T-helper 17 cell (primary cell): ENCODE measurements around the gene COQ2. TPM values are rescaled to one million over a fixed set of nuclear protein-coding genes. Genes with fewer than 3 reads are reported as not detected.
A peak's percentile ranks its signal among the peaks of the same experiment; 100 is the strongest.
"Not testable (repeated sequence)": the region's sequence is repeated elsewhere in the genome, so short reads cannot be mapped to it uniquely, and the experiment has no call there.

ENCODE experiments used
- ATAC-seq: fragments of 150-1000 bp; cut with Tn5 transposase; 2 replicates; pipeline ENCODE4 v1.10.0; 2021; ENCODE audit warnings: mild to moderate bottlenecking, moderate library complexity
- DNase-seq, 3 donors: peaks; one replicate each; pipeline versions ENCODE4 v3.0.0 to v3.0.0-alpha.2; 2020 to 2021
- H3K9me3 ChIP-seq: one replicate; pipeline ENCODE4 v1.7.0; 2013; ENCODE audit warnings: low read length, mild to moderate bottlenecking; ENCODE audit not compliant: control insufficient read depth, poor library complexity, severe bottlenecking
- H3K27ac Mint-ChIP-seq: one replicate; pipeline ENCODE4 v1.8.0; 2022; ENCODE audit warnings: mild to moderate bottlenecking, moderate library complexity, mixed read lengths
- H3K27me3 Mint-ChIP-seq: one replicate; pipeline ENCODE4 v1.8.0; 2022; ENCODE audit warnings: mixed read lengths
- H3K36me3 Mint-ChIP-seq: one replicate; pipeline ENCODE4 v1.8.0; 2022; ENCODE audit warnings: low read depth, mixed read lengths
- H3K4me1 Mint-ChIP-seq: one replicate; pipeline ENCODE4 v1.8.0; 2022; ENCODE audit warnings: mild to moderate bottlenecking, mixed read lengths
- H3K4me3 Mint-ChIP-seq: one replicate; pipeline ENCODE4 v1.8.0; 2022; ENCODE audit warnings: mild to moderate bottlenecking, moderate library complexity, mixed read lengths
- total RNA-seq, 4 donors: library from RNA in 2 of 4; stranded (reverse) in 2 of 4; gene quantifications; one replicate each; pipeline ENCODE4 v1.2.3 and lab custom pipeline; 2022 to 2026

The COQ2 gene, protein sequence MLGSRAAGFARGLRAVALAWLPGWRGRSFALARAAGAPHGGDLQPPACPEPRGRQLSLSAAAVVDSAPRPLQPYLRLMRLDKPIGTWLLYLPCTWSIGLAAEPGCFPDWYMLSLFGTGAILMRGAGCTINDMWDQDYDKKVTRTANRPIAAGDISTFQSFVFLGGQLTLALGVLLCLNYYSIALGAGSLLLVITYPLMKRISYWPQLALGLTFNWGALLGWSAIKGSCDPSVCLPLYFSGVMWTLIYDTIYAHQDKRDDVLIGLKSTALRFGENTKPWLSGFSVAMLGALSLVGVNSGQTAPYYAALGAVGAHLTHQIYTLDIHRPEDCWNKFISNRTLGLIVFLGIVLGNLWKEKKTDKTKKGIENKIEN
- 1 to 10 TPM; 4.7 to 5.5 TPM for total RNA-seq
- total RNA-seq (lab: John Stamatoyannopoulos, UW): 8.1 to 8.9 reads per million in 2 donors

DNA sequence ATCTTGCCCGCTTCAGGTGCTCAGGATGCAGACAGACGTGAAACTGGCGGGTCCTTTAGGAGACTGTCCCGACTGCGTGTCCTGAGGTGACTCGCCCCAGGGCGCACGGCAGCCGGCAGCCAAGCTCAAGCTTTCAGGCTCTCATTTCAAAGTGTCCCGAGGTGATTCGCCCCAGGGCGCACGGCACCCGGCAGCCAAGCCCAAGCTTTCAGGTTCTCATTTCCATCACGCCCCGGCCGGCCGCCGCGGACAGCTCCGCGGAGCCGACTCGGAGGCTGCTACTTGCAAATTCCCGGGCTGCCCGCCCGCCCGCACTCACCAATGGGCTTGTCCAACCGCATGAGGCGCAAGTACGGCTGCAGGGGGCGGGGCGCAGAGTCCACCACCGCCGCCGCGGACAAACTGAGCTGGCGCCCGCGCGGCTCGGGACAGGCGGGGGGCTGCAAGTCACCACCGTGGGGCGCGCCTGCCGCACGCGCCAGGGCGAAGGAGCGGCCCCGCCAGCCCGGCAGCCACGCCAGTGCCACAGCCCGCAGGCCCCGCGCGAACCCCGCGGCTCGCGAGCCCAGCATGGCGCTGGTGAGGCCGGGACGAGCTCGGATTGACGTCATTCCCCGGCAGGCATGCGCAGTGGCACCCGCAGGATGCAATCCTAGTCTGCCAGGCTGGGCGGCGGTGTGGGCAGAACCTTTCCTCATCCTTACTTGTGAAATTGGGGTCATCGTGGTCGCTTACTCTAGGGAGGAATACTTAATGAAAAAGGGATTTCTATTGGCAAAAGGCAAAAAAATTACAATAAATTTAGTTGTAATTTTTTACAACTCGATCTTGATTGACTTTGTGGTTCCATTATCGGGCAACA lies at the start of gene COQ2:
COQ2 (minus strand) TSS at position 606 of the 862 bp plus-strand sequence; CDS start at position 572, 34 bp downstream.
- ATAC-seq (peak; percentile 91), DNase-seq (peak; percentile 89 to 92 (median 92))
- H3K27me3 Mint-ChIP-seq: no peaks in the 10 kb centered on the region
- H3K27ac Mint-ChIP-seq: peak within 1 kb of the TSS; percentile 96
- H3K4me1 Mint-ChIP-seq: peaks cover 32% of the 10 kb centered on the region
- H3K36me3 Mint-ChIP-seq: peaks cover 3% of the 10 kb centered on the region
- H3K4me3 Mint-ChIP-seq: peak within 1 kb of the TSS; percentile 94
- H3K9me3 ChIP-seq: no peaks in the 10 kb centered on the region

DNA sequence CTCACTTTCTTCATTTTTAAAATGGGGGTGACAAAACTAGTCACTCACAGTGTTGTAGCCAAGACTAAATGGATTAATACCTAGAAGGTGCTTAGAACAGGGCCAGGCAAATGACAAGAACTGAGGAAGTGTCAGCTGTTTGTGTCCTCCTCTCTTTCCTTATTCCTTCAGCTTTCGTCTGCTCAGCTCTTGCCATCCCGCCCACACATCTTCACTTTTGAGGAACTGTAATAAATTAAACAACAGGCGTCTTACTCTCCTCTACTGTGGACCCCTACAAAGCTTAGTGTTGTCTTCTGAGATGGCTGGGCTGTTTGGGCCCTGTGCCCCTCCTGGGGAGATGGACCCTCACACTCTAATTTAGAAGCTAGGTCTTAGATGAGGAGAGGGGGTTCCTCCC lies 47.4 kb upstream of the COQ2 start:
- H3K9me3 ChIP-seq: no peaks in the 10 kb centered on the region
- Mint-ChIP-seq H3K36me3 (peaks cover 13% of the 10 kb centered on the region), H3K27ac (peak overlapping the region; percentile 86), H3K27me3 (no peaks in the 10 kb centered on the region), H3K4me1 (peaks cover 38% of the 10 kb centered on the region), H3K4me3 (no peak overlapping the region)
- no peak for ATAC-seq
- DNase-seq: no peak

DNA sequence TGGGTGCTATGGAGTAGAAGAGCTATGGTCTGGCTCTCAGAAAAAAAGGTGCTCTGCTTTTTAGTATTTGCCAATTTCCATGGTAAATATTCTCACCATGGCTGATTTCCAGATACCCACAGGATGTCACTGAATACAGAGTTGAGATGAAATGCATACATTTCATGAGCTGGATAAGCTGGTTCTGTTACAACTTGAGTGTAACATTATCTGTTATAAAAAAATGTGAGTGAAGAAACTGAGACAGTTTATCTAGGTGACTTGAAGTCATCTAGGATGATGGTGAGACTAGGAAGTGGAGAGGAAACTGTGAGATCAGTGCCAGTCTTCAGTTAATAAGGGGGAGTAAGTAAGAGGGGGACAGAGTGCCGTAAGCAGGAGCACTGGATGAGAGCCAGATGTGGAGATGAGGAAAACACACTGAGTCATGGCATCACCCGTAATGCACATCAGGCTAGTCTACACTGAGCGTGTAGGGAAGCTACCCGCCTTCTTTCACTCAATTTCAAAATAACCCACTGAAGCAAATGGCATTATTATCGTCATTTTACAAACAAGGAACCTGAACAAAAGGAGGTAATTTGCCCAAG lies 45.0 kb upstream of the COQ2 start:
- Mint-ChIP-seq H3K27me3 (no peaks in the 10 kb centered on the region), H3K36me3 (peaks cover 18% of the 10 kb centered on the region), H3K27ac (no peak overlapping the region), H3K4me3 (no peak overlapping the region), H3K4me1 (peaks cover 35% of the 10 kb centered on the region)
- H3K9me3 ChIP-seq: no peaks in the 10 kb centered on the region
- ATAC-seq (no peak), DNase-seq (no peak)

DNA sequence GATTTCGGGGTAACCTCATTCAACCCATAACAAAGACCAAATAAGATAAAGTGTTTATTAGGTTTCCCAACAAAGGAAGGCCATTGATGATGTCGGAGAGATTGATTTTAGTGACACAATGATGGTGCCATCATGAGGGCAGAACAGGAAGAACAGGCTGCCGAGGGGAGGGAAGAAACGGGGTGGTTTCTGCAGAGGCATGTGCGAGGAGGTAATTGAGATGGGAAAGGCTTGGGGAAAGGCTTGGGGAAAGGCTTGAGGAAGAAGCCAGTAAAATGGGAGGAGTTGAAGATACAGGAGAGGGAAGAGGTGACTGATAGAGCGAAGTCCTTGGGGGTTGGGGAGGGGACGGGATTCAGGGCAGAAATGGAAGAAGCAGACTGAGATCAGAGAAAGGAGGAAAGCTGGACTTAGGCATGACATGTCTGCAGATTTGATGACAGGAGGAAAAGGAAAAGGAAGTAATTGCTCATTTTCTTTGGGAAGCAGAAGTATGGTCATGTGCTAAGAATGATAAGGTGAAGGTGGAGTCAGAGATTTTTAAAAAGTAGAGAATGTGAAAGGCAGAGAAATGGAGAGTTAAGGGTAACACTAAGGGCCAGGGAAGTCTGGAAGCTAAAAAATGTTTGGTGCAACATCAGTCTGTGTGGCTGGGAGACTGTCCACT lies 44.1 kb upstream of the COQ2 start:
- ATAC-seq (no peak), DNase-seq (no peak)
- Mint-ChIP-seq H3K27me3 (no peaks in the 10 kb centered on the region), H3K36me3 (peaks cover 18% of the 10 kb centered on the region), H3K27ac (peak overlapping the region; percentile 6), H3K4me3 (no peak overlapping the region), H3K4me1 (peaks cover 31% of the 10 kb centered on the region)
- H3K9me3 ChIP-seq: no peaks in the 10 kb centered on the region

DNA sequence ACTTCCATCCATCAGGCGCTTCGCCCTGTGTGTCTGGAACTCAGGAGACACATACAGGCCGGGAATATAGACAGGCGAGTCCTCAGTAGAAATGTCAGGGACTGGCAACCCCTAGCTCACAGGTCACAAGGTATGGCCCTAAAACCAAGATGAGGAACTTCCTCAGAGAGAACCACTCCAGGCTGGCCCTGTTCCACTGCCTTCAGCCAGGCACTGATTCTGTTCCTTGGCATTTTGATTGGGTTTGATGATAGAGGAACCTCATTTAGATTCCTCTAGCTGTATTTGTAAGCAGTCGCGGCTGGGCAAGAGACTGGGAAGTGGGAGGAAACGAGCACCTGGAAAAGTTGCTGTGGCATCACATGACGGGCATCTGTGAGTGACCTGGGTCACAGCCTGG lies 41.9 kb upstream of the COQ2 start:
- DNase-seq (no peak), ATAC-seq (no peak)
- no peaks in the 10 kb centered on the region for H3K27me3 Mint-ChIP-seq
- no peak overlapping the region for H3K27ac Mint-ChIP-seq
- H3K4me1 Mint-ChIP-seq: peaks cover 26% of the 10 kb centered on the region
- peaks cover 17% of the 10 kb centered on the region for H3K36me3 Mint-ChIP-seq
- H3K9me3 ChIP-seq: no peaks in the 10 kb centered on the region
- no peak overlapping the region for H3K4me3 Mint-ChIP-seq

DNA sequence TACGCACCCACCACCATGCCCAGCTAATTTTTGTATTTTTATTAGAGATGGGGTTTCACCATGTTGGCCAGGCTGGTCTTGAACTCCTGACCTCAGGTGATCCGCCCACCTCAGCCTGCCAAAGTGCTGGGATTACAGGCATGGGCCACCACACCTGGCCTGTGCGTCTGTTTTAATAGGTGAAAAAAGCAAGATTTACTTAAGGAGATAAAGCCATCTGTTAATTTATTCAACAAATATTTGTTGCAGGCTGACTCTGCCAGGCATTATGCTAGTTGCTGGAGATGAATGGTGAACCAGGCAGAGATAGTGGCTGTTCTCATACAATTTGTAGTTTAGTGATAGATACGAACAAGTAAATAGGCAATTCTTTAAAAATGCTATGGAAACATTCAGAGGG lies 40.7 kb upstream of the COQ2 start:
- not testable (repeated sequence) for H3K4me3 Mint-ChIP-seq, ATAC-seq, H3K9me3 ChIP-seq, H3K27me3 Mint-ChIP-seq, DNase-seq
- peaks cover 26% of the 10 kb centered on the region for H3K4me1 Mint-ChIP-seq
- peak overlapping the region; percentile 56 for H3K27ac Mint-ChIP-seq
- H3K36me3 Mint-ChIP-seq: peaks cover 19% of the 10 kb centered on the region

DNA sequence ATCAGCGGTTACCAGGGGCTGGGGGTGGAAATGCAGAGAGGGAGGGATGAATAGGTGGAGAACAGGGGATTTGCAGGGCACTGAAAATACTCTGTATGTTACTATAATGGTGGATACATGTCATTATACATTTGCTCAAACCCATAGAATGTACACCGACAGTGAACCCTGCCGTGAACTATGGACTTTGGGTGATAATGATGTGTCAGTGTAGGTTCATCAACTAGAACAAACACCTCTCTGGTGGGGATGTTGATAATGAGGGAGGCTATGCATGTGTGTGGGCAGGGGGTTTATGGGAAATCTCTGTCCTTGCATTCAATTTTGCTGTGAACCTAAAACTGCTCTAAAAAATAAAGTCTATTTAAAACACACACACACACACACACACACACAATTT lies 38.5 kb upstream of the COQ2 start:
- Mint-ChIP-seq H3K27ac (no peak overlapping the region), H3K27me3 (no peaks in the 10 kb centered on the region), H3K4me3 (no peak overlapping the region), H3K4me1 (peaks cover 8% of the 10 kb centered on the region), H3K36me3 (peaks cover 9% of the 10 kb centered on the region)
- ATAC-seq (no peak), DNase-seq (no peak)
- H3K9me3 ChIP-seq: no peaks in the 10 kb centered on the region

DNA sequence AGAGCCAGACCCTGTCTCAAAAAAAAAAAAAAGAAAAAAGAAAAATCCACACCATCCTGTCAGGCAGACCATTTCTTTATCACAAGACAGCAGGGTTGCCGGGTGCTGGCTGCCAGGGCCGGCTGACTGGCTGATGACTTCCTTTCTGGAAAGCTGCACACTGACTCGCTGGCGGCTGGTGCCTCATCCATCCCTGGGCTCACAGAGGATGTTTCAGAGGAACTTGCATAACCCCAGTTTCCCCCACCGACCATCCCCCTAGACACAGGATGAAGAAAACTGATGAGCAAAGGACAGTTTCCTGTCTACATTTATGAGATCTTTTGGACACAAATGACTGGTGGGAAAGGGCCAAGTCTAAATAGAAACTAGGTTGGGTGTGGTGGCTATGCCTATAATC lies 36.0 kb upstream of the COQ2 start:
- H3K27me3 Mint-ChIP-seq: no peaks in the 10 kb centered on the region
- H3K27ac Mint-ChIP-seq: no peak overlapping the region
- H3K36me3 Mint-ChIP-seq: peaks cover 7% of the 10 kb centered on the region
- H3K4me3 Mint-ChIP-seq: no peak overlapping the region
- peaks cover 6% of the 10 kb centered on the region for H3K4me1 Mint-ChIP-seq
- H3K9me3 ChIP-seq: no peaks in the 10 kb centered on the region
- DNase-seq: no peak
- ATAC-seq: no peak

DNA sequence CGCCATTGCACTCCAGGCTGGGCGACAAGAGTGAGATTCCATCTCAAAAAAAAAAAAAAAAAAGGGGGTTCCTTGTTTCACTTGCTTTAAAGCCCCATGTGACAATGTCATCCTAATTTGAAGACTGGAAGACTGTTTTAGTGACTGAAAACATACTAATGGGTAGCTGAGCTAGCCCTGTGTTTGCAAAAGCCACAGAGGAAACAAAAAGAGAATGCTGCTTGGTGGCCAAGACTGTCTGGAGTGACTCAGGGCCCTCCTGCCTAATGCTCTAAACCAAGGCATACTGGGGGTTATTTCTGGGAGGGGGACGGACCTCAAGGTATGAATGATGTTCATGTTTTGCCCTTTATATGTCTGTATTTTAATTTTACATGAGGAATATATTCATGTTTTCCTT lies 34.1 kb upstream of the COQ2 start:
- ATAC-seq (no peak), DNase-seq (no peak)
- H3K9me3 ChIP-seq: no peaks in the 10 kb centered on the region
- H3K27me3 Mint-ChIP-seq: no peaks in the 10 kb centered on the region
- peaks cover 5% of the 10 kb centered on the region for H3K4me1 Mint-ChIP-seq
- peaks cover 7% of the 10 kb centered on the region for H3K36me3 Mint-ChIP-seq
- H3K4me3 Mint-ChIP-seq: no peak overlapping the region
- H3K27ac Mint-ChIP-seq: no peak overlapping the region

DNA sequence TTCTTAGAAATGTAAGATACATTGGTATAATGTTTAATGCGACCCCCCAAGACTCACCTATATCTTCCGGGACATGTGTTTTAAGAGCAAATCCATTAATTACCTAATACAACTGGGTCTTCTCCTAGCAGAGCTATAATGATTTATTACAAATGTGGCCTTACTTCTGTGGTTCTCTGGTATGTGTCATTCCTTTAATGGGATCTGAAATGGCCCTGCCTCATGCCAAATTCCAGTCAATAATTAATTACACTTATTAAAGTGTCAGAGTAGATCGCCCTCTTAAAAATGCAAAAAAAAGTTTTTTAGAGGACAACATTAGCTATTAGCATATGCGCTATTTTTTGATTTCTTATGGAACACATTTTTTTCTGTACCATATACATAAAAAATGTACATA lies 33.1 kb upstream of the COQ2 start:
- Mint-ChIP-seq H3K4me1 (peaks cover 3% of the 10 kb centered on the region), H3K36me3 (peaks cover 4% of the 10 kb centered on the region), H3K27me3 (no peaks in the 10 kb centered on the region), H3K27ac (no peak overlapping the region), H3K4me3 (no peak overlapping the region)
- no peaks in the 10 kb centered on the region for H3K9me3 ChIP-seq
- ATAC-seq (no peak), DNase-seq (no peak)

DNA sequence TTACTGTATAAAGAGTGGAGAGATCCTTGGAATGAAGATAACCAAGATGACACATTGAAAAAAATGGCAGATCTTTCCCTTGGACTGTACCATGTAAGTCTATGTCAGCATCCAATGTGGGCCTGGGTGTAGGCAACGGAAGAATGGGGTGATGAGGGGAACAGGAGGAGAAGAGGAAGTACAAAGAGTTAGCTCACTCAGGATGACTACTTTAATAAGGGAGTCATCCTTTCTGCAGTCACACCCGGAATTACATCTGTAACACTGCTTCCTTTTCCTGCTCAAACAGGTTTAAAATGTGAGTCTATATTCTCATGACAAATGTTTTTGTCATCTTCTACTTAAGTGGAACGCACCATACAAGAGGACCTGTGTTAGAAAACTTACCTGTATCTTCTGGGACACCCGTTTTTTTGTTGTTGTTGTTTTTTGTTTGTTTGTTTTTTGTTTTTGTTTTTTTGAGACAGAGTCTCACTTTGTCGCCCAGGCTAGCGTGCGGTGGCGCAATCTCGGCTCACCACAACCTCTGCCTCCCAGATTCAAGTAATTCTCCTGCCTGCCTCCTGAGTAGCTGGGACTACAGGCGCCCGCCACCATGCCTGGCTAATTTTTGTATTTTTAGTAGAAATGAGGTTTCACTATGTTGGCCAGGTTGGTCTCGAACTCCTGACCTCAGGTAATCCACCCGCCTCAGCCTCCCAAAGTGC lies 32.0 kb upstream of the COQ2 start:
- Mint-ChIP-seq H3K36me3 (peaks cover 7% of the 10 kb centered on the region), H3K27ac (no peak overlapping the region)

DNA sequence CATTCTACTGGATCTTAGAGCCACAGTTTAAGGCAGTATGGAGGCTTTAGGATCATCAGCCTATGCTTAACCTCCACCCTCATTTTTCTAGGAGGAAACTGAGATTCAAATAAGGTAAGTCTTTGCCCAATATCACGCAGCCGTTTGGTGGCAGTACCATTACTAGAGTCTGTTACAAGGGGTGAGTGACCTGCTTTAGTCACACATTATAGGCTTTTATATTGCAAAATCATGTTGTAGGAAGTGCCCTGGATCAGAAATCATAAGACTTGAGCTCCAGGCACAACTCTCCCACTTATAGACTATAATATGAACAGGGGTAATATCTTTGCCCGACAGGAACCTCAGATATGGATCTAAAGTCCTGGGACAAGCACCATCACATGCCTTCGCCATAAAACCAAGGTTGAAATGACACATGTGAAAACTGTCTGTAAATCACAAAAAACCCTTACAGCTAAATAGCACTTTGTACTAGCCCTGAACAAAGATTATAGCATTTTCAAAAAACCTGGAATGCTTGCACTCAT lies 30.8 kb upstream of the COQ2 start:
- DNase-seq: no peak
- Mint-ChIP-seq H3K4me1 (peaks cover 3% of the 10 kb centered on the region), H3K27ac (peak overlapping the region; percentile 66), H3K4me3 (no peak overlapping the region), H3K36me3 (peaks cover 5% of the 10 kb centered on the region), H3K27me3 (no peaks in the 10 kb centered on the region)
- no peaks in the 10 kb centered on the region for H3K9me3 ChIP-seq
- no peak for ATAC-seq

More for the DNA sequence above, 32.0 kb upstream of the COQ2 start:
- no peaks in the 10 kb centered on the region for H3K9me3 ChIP-seq
- DNase-seq (no peak), ATAC-seq (peak; percentile 39)
- Mint-ChIP-seq H3K4me3 (no peak overlapping the region), H3K4me1 (peaks cover 3% of the 10 kb centered on the region), H3K27me3 (no peaks in the 10 kb centered on the region)
